T-cell (primary cell): Measurements from ENCODE around the gene GALR2. TPM values are rescaled to one million over a fixed set of nuclear protein-coding genes. Genes with fewer than 3 reads are reported as not detected.
A peak's percentile ranks its signal among the peaks of the same experiment; 100 is the strongest.

ENCODE experiments used
- ATAC-seq, 4 experiments: fragments of 200-7000 bp in 3 of 4; fragments of 150-1000 bp in 1 of 4; cut with Tn5 transposase; replicated peaks in 1 of 4; 1 replicate in 3 of 4; 2 replicates in 1 of 4; pipeline ENCODE4 v1.10.0; 2021; ENCODE audit warnings: moderate library complexity in 3 of 4, mild to moderate bottlenecking in 2 of 4, moderate number of reproducible peaks in 1 of 4
- CTCF ChIA-PET, 2 donors: fragments of 300-600 bp; sonication (Branson Sonifier 250); formaldehyde crosslinking; loops; one replicate each; lab custom pipeline; 2022; ENCODE audit warnings: antibody characterized with exemption in 2 of 2; lab: Charles Lee
- POLR2A ChIA-PET, 2 donors: fragments of 300-600 bp; sonication (Branson Sonifier 250); formaldehyde crosslinking; loops; one replicate each; lab custom pipeline; 2022; ENCODE audit warnings: antibody characterized with exemption in 2 of 2; lab: Charles Lee
- DNase-seq, 35 experiments: peaks; one replicate each; pipeline versions ENCODE4 v3.0.0 to v3.0.0-alpha.2; 2013 to 2023
- H3K27ac ChIP-seq: one replicate; pipeline ENCODE4 v1.5.1; 2013; ENCODE audit warnings: low read length
- H3K27me3 ChIP-seq, 2 experiments: replicated peaks in 1 of 2; 1 replicate in 1 of 2; 2 replicates in 1 of 2; pipeline versions ENCODE4 v1.6.1 to v1.7.0; 2013; ENCODE audit warnings: low read length in 1 of 2, mixed read lengths in 1 of 2; ENCODE audit not compliant: control insufficient read depth in 2 of 2, insufficient read depth in 2 of 2; ENCODE audit errors: extremely low read depth in 1 of 2
- H3K36me3 ChIP-seq, 2 donors: 1 replicate in 1 of 2; 2 replicates in 1 of 2; pipeline versions ENCODE4 v1.6.1 to v1.7.0; 2013; ENCODE audit warnings: low read length in 1 of 2; ENCODE audit not compliant: control insufficient read depth in 2 of 2, insufficient read depth in 1 of 2; ENCODE audit errors: extremely low read depth in 1 of 2
- H3K4me1 ChIP-seq, 2 experiments: 1 replicate in 1 of 2; 2 replicates in 1 of 2; pipeline versions ENCODE4 v1.6.1 to v1.7.0; 2013; ENCODE audit warnings: low read length in 2 of 2, mixed read lengths in 1 of 2; ENCODE audit not compliant: insufficient read depth in 2 of 2, control insufficient read depth in 1 of 2; ENCODE audit errors: extremely low read depth in 1 of 2
- H3K4me3 ChIP-seq, 2 donors: 1 replicate in 1 of 2; 2 replicates in 1 of 2; pipeline versions ENCODE4 v1.5.1 to v1.7.0; 2013; ENCODE audit warnings: mild to moderate bottlenecking in 2 of 2, low read length in 1 of 2, moderate library complexity in 1 of 2; ENCODE audit not compliant: control insufficient read depth in 1 of 2; ENCODE audit errors: extremely low read depth in 1 of 2
- H3K9me3 ChIP-seq: 2 replicates; pipeline ENCODE4 v1.7.0; 2013
- H3K27ac Mint-ChIP-seq, 2 donors: one replicate each; pipeline ENCODE4 v1.8.0; 2020 to 2021; ENCODE audit warnings: mild to moderate bottlenecking in 2 of 2, mixed read lengths in 2 of 2
- H3K27me3 Mint-ChIP-seq, 2 donors: one replicate each; pipeline ENCODE4 v1.8.0; 2021 to 2022; ENCODE audit warnings: mixed read lengths in 2 of 2
- H3K36me3 Mint-ChIP-seq: one replicate; pipeline ENCODE4 v1.8.0; 2021; ENCODE audit warnings: mixed read lengths
- H3K4me1 Mint-ChIP-seq, 3 donors: one replicate each; pipeline ENCODE4 v1.8.0; 2020 to 2022; ENCODE audit warnings: mixed read lengths in 3 of 3, mild to moderate bottlenecking in 1 of 3
- H3K4me3 Mint-ChIP-seq, 3 donors: one replicate each; pipeline ENCODE4 v1.8.0; 2020 to 2022; ENCODE audit warnings: mild to moderate bottlenecking in 3 of 3, mixed read lengths in 3 of 3, moderate library complexity in 3 of 3
- H3K9me3 Mint-ChIP-seq, 3 donors: one replicate each; pipeline ENCODE4 v1.8.0; 2020 to 2022; ENCODE audit warnings: mixed read lengths in 3 of 3
- WGBS: methylation state at CpG from one replicate; pipeline ENCODE4 v1.1.5; 2013; ENCODE audit warnings: missing lambda C conversion rate; ENCODE audit not compliant: insufficient coverage; 5-methylcytosine and 5-hydroxymethylcytosine counted together
- total RNA-seq, 35 experiments: library from RNA in 6 of 35; stranded (reverse) in 6 of 35; fragments of 120-200 nt in 1 of 35; gene quantifications; one replicate each; pipeline versions ENCODE4 v1.2.1 to v1.2.4 and lab custom pipeline; 2013 to 2026

Gene GALR2
- total RNA-seq (1 to 10 TPM in 1 of 5 donors, under 1 TPM in 2, not detected in 2; 0.20 to 1.3 (median 0.73) TPM), total RNA-seq (lab: John Stamatoyannopoulos, UW) (0 to 5.1 (median 0.29) reads per million in 29 experiments)
- not detected for total RNA-seq (2013)

- CTCF ChIA-PET, result no interaction called here
- POLR2A ChIA-PET, result interaction anchor here in 1 of 2 donors (0.6 to 0.7 kb wide), 2 partner anchors 10 to 103 kb away, joined by 3 read pairs; no protein-coding TSS in a partner anchor
- H3K36me3 ChIP-seq, result peaks cover 0 to 4% of the 10 kb centered on the region in 2 donors
- Mint-ChIP-seq H3K27ac (peak within 1 kb of the TSS in 1 of 2 donors; percentile 71), H3K9me3 (no peaks in the 10 kb centered on the region), H3K36me3 (peaks cover 4% of the 10 kb centered on the region), H3K4me1 (peaks cover 63 to 73% (median 63%) of the 10 kb centered on the region in 3 donors), H3K4me3 (peak within 1 kb of the TSS; percentile 56 to 90 (median 66)), H3K27me3 (peaks cover 18 to 38% of the 10 kb centered on the region in 2 donors)
- ATAC-seq (no peak), DNase-seq (peak in 1 of 35 experiments; percentile 22)
- peaks cover 12 to 64% of the 10 kb centered on the region in 2 experiments for H3K27me3 ChIP-seq
- H3K9me3 ChIP-seq, result no peaks in the 10 kb centered on the region
- H3K4me3 ChIP-seq, result peak within 1 kb of the TSS in 1 of 2 donors; percentile 58
- WGBS, result 8% methylated on average over 91 of the region's 92 CpGs
- H3K4me1 ChIP-seq, result peaks cover 24 to 74% of the 10 kb centered on the region in 2 experiments
- H3K27ac ChIP-seq, result no peak within 1 kb of the TSS
Measured at GRCh38 chr17:76074390-76075363, at the start of gene GALR2. TSS of gene GALR2 (plus strand) at chr17:76074781. CDS start at chr17:76074884, 103 bp downstream.

DNA sequence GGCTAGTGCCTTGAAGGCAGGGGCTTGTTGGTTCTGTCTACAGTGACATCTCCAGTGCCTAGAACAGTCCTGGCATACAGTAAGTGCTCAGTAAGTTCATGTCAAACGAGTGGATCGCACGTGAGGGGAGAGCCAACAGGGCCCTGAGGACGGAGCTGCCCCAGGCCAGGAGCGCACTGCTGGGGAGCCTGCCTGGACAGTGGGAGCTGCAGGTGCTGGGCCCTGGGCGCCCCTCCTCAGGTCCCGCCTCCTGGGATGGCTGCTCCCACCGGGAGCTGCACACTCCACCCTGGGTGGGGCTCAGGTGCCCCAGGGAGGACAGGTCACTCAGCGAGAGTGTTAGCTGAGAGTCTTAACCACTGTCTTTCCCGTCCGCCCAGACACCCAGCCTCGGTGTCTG, 49.3 kb upstream of the GALR2 start:
- CTCF ChIA-PET, result no interaction called here
- 95% methylated on average over 9 of the region's 12 CpGs for WGBS
- POLR2A ChIA-PET, result no interaction called here
- peaks cover 6 to 27% of the 10 kb centered on the region in 2 experiments for H3K4me1 ChIP-seq
- Mint-ChIP-seq H3K27ac (peak overlapping the region in 1 of 2 donors; percentile 61), H3K4me3 (no peak overlapping the region), H3K9me3 (no peaks in the 10 kb centered on the region), H3K27me3 (no peaks in the 10 kb centered on the region), H3K36me3 (no peaks in the 10 kb centered on the region), H3K4me1 (peaks cover 13 to 22% (median 17%) of the 10 kb centered on the region in 3 donors)
- DNase-seq (no peak), ATAC-seq (no peak)
- no peaks in the 10 kb centered on the region for H3K36me3 ChIP-seq
- no peak overlapping the region for H3K27ac ChIP-seq
- H3K27me3 ChIP-seq, result no peaks in the 10 kb centered on the region
- H3K4me3 ChIP-seq, result no peak overlapping the region
- no peaks in the 10 kb centered on the region for H3K9me3 ChIP-seq

GRCh38 chr17:76026714-76027158, 47.8 kb upstream of the GALR2 start:
- H3K27me3 Mint-ChIP-seq, result no peaks in the 10 kb centered on the region
- H3K36me3 ChIP-seq, result no peaks in the 10 kb centered on the region
- H3K4me1 Mint-ChIP-seq, result peaks cover 13 to 24% (median 20%) of the 10 kb centered on the region in 3 donors
- CTCF ChIA-PET, result interaction anchor here in 1 of 2 donors (0.6 kb wide), 2 partner anchors 12 to 398 kb away, joined by 3 read pairs; no protein-coding TSS in a partner anchor
- peaks cover 6 to 37% of the 10 kb centered on the region in 2 experiments for H3K4me1 ChIP-seq
- H3K4me3 Mint-ChIP-seq, result no peak overlapping the region
- no peaks in the 10 kb centered on the region for H3K9me3 Mint-ChIP-seq
- DNase-seq, result no peak
- POLR2A ChIA-PET, result no interaction called here
- no peaks in the 10 kb centered on the region for H3K9me3 ChIP-seq
- H3K27ac Mint-ChIP-seq, result peak overlapping the region in 1 of 2 donors; percentile 28
- H3K27me3 ChIP-seq, result no peaks in the 10 kb centered on the region
- H3K27ac ChIP-seq, result no peak overlapping the region
- no peak for ATAC-seq
- H3K36me3 Mint-ChIP-seq, result no peaks in the 10 kb centered on the region
- WGBS, result 95% methylated on average over 7 of the region's 15 CpGs
- no peak overlapping the region for H3K4me3 ChIP-seq

- no peaks in the 10 kb centered on the region for H3K9me3 Mint-ChIP-seq
- H3K36me3 Mint-ChIP-seq, result no peaks in the 10 kb centered on the region
- H3K4me1 Mint-ChIP-seq, result peaks cover 13 to 24% (median 20%) of the 10 kb centered on the region in 3 donors
- Histone ChIP-seq H3K4me1 (peaks cover 6 to 40% of the 10 kb centered on the region in 2 experiments), H3K27me3 (no peaks in the 10 kb centered on the region), H3K4me3 (no peak within 1 kb of the TSS), H3K36me3 (no peaks in the 10 kb centered on the region), H3K27ac (no peak within 1 kb of the TSS), H3K9me3 (no peaks in the 10 kb centered on the region)
- peak within 1 kb of the TSS in 1 of 3 donors; percentile 35 for H3K4me3 Mint-ChIP-seq
- CTCF ChIA-PET, result interaction anchor here (0.6 kb wide), 2 partner anchors 13 to 825 kb away, joined by 3 read pairs; no protein-coding TSS in a partner anchor
- no peaks in the 10 kb centered on the region for H3K27me3 Mint-ChIP-seq
- H3K27ac Mint-ChIP-seq, result peak within 1 kb of the TSS; percentile 23 to 99
- ATAC-seq (no peak), DNase-seq (no peak)
- POLR2A ChIA-PET, result no interaction called here
- 94% methylated on average over 10 of the region's 24 CpGs for WGBS
Measured at GRCh38 chr17:76027159-76027839, 47.3 kb upstream of the GALR2 start, which contains the start of gene EVPL. TSS of gene EVPL (minus strand) at chr17:76027306. CDS start at chr17:76027198, 108 bp downstream.

DNA sequence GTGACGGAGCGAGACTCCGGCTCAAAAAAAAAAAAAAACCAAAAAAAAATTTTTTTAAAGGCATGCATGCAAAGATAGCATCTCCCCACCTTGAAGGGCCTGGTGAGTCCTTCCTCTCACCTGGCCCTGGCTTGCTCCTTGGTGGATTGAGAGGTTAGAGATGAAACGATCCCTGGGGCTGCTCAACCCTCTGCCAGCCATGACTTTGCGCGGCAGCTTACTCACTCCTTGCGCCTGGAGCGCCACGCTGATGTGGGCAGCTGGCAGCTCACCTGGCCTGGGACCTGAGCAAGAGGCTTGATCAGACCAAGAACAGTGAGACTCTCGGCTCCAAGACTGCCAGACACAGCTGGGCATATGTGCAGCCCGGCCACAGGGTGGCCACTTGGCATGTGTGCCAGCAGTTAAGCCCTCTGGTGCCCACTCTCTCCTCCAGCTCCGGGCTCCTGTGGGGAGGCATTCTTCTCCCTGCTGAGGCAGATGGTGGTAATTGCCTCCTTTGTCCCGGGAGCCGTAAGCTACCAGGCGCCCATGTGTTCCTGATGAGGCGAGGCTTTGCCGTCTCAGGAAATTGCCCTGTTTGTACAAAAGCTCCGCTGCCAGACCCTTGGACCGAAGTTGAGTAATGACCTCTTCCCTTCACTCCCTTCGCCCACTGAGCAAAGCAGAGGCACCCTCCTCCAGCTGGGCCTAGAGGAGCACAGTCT, 42.4 kb upstream of the GALR2 start:
- H3K27ac ChIP-seq, result no peak overlapping the region
- no peak overlapping the region for H3K4me3 ChIP-seq
- peaks cover 6 to 40% of the 10 kb centered on the region in 2 experiments for H3K4me1 ChIP-seq
- Mint-ChIP-seq H3K36me3 (no peaks in the 10 kb centered on the region), H3K4me3 (no peak overlapping the region), H3K27ac (no peak overlapping the region), H3K9me3 (no peaks in the 10 kb centered on the region), H3K4me1 (peaks cover 22 to 28% (median 27%) of the 10 kb centered on the region in 3 donors), H3K27me3 (no peaks in the 10 kb centered on the region)
- ChIA-PET POLR2A (no interaction called here), CTCF (interaction anchor here in 1 of 2 donors (0.7 kb wide), 1 partner anchor 28 kb away, joined by 3 read pairs; no protein-coding TSS in a partner anchor)
- WGBS, result 87% methylated on average over 13 of the region's 20 CpGs
- ATAC-seq (no peak), DNase-seq (no peak)
- H3K27me3 ChIP-seq, result no peaks in the 10 kb centered on the region
- H3K36me3 ChIP-seq, result no peaks in the 10 kb centered on the region
- H3K9me3 ChIP-seq, result no peaks in the 10 kb centered on the region
